ENCODE measurements around the gene ACACB.

Gene ACACB

GRCh38 chr12:109308534-109309380, 192.4 kb downstream of the ACACB start, which contains the start of gene FOXN4:
TSS of gene FOXN4 (minus strand) at chr12:109309284. CDS start at chr12:109308321, 963 bp downstream.
- no peak for TF ChIP-seq CTCF (IDR thresholded peaks at IDR 0.05)

- TF ChIP-seq CTCF (IDR thresholded peaks at IDR 0.05) = no peak
Observed at GRCh38 chr12:109309381-109310246, 193.2 kb downstream of the ACACB start.

- TF ChIP-seq CTCF (IDR thresholded peaks at IDR 0.05) = no peak
Observed at GRCh38 chr12:109310247-109311125, 194.1 kb downstream of the ACACB start.
